Mesangial cell (primary cell): ENCODE measurements around the gene CPVL. TPM values are rescaled to one million over a fixed set of nuclear protein-coding genes. Genes with fewer than 3 reads are reported as not detected.

Experiments used
- total RNA-seq: library from RNA; depleted of rRNA; stranded (reverse); fragments of >200 nt; gene quantifications from 2 replicates; pipeline ENCODE4 v1.2.3, GENCODE V29; 2015

CPVL gene
- total RNA-seq: 4.1 and 10.3 TPM in 2 replicates

DNA sequence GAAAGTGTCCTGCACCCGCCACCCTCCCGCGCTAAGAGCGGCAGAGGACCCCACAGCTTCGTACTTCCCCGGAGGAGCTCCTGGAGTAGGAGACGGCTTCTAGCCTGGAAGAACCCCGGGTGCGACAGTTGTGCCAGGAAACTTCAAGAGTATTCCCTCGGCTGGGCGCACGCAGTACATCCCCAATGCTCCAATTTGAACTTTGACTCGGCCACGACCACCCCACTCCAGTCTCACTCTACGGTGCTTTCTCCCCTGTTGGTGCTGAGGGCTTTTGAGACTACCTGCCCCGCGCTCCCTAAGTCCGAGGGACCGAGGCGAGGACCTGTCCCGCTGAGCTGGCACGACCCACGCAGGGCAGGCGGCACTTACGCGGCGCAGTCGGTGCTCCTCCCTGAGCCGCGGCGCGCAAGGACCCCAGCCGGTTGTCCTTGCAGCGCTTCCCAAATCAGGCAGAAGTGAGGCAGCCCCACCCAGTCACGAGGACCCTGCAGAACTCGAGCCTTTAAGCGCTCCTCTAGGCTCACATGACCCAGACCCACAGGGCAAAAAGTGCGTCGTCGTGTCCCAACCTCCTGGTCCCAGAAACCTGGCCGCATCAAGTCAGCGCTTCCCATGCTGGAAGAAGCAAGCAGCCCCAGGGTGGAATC is at the start of gene CPVL:
CPVL (minus strand) TSS at position 481 of the 650 bp plus-strand sequence. CDS start 25,476 bp downstream, outside the sequence.

DNA sequence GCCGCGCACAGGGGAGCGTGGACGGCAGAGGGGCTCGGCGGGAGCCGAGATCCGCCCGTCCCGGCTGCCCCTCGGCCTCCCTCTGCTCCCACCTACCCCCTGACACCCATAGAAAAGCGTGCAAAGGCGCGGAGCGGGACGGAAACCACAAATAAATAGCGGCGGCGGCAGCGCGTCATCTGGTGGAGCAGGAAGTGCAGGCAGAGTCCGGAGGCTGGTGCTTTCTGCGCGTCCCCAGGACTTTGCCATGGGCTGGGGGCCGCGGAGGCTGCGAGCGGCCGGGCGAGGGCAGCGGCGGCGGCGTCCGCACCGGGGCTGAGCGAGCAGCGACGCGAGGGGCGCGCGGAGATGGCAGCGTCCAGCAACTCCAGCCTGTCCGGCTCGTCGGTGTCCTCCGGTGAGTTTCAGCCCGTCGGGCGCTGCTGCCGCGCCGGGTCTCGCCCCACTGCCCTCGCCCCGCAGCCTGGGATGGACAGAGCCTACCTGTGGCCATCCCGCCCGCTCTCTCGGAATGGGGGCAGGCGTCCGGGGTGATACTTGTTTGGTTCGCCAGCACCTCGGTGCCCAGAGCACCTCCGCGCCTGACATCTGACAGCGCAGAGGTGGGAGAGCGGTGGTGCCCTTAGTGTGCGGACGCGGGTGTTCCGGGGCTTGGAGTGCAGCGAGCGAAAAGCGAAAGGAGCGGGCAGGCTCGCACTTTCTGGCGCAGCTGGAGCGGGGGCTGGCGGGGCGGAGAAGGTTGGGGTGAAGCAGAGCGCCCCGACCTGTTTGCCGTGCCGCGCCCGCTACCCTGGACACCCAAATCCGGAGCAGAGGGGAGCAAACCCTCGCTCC is 48.5 kb upstream of the CPVL start, which contains the start of gene CHN2:
CHN2 (plus strand) TSS at position 182 of the 834 bp plus-strand sequence.

DNA sequence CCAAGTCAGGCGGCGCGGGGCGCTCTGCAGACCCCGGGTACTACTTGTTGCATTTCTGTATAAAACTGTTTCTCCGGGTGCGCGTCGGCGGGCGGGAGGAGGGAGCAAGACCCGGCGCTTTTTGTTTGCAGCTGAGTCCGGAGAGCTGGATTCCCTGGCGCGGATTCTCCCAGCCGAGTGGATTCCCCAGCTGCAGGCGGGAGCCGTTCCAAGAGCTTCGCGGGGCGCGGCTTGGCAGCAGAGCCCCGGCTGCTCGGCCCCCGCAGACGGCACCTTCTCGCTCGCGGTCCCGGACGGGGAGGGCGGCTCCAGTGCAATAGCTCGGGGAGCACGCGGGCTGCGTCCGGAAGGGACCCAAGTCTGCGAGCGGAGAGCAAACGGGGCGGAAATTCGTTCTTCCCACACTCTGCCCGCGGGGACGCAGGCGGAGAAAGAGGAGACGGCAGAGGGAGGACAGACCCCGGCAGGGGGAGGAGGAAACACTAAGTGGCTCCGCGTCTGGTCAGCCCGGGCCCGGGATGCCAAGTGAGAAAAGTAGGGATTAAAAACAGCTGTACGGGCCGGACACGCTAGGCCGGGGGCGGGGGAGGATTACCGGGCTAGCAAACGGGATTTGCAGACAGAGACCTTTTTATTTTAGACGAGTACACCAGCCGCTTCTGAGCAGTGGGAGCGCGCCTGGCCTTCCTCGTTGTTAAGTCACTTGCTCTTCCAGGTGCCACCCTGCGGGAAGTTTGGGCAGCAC is 187.9 kb downstream of the CPVL start, which contains the start of gene TRIL:
TRIL (minus strand) TSS at position 96 of the 745 bp plus-strand sequence. CDS start 284 bp downstream, outside the sequence.

Other genes starting within 250 kb of the CPVL start
- 0.16 and 9.9 TPM in 2 replicates for gene TRIL, start 188.2 kb downstream of the CPVL start, total RNA-seq
- 0.33 and 1.0 TPM in 2 replicates for gene CHN2, start 48.2 kb upstream of the CPVL start, total RNA-seq